Mucosa of rectum (tissue), 2 donors: ENCODE results near the gene TEKT5.

Experiments used
- H3K27ac ChIP-seq, 2 donors: one replicate each; pipeline ENCODE4 v1.7.0; 2013; ENCODE audit warnings: inconsistent platforms in 2 of 2, low read depth in 2 of 2, low read length in 2 of 2
- H3K27me3 ChIP-seq, 2 donors: one replicate each; pipeline ENCODE4 v1.7.0; 2013; ENCODE audit warnings: low read length in 2 of 2; ENCODE audit not compliant: control insufficient read depth in 2 of 2, insufficient read depth in 2 of 2
- H3K36me3 ChIP-seq, 2 donors: one replicate each; pipeline ENCODE4 v1.7.0; 2013; ENCODE audit warnings: low read length in 2 of 2; ENCODE audit not compliant: control insufficient read depth in 2 of 2, insufficient read depth in 2 of 2
- H3K4me1 ChIP-seq, 2 donors: one replicate each; pipeline ENCODE4 v1.7.0; 2013; ENCODE audit warnings: low read length in 2 of 2, mild to moderate bottlenecking in 1 of 2; ENCODE audit not compliant: control insufficient read depth in 2 of 2, insufficient read depth in 2 of 2
- H3K4me3 ChIP-seq, 2 donors: one replicate each; pipeline ENCODE4 v1.7.0; 2013; ENCODE audit warnings: low read length in 2 of 2
- H3K9ac ChIP-seq, 2 donors: one replicate each; pipeline ENCODE4 v1.7.0; 2013; ENCODE audit warnings: low read length in 2 of 2, low read depth in 1 of 2, mild to moderate bottlenecking in 1 of 2
- H3K9me3 ChIP-seq, 2 donors: one replicate each; pipeline ENCODE4 v1.7.0; 2013; ENCODE audit warnings: low read length in 2 of 2; ENCODE audit not compliant: control insufficient read depth in 2 of 2
- donor health status: healthy.
- donor health status: Normal muscosa, but diverticular disease.

The TEKT5 gene

GRCh38 chr16:10675216-10675615, 19.5 kb downstream of the TEKT5 start:
- Histone ChIP-seq H3K27ac (no peak overlapping the region), H3K9me3 (no peaks in the 10 kb centered on the region), H3K27me3 (no peaks in the 10 kb centered on the region), H3K4me3 (no peak overlapping the region), H3K4me1 (no peaks in the 10 kb centered on the region), H3K36me3 (no peaks in the 10 kb centered on the region), H3K9ac (no peak overlapping the region)

GRCh38 chr16:10671729-10672128, 23.0 kb downstream of the TEKT5 start:
- Histone ChIP-seq H3K27ac (no peak overlapping the region), H3K36me3 (no peaks in the 10 kb centered on the region), H3K9ac (no peak overlapping the region), H3K9me3 (no peaks in the 10 kb centered on the region), H3K4me3 (no peak overlapping the region), H3K27me3 (no peaks in the 10 kb centered on the region), H3K4me1 (no peaks in the 10 kb centered on the region)

- H3K4me3 ChIP-seq: no peak overlapping the region
- H3K4me1 ChIP-seq: no peaks in the 10 kb centered on the region
- no peak overlapping the region for H3K9ac ChIP-seq
- no peak overlapping the region for H3K27ac ChIP-seq
- no peaks in the 10 kb centered on the region for H3K36me3 ChIP-seq
- no peaks in the 10 kb centered on the region for H3K27me3 ChIP-seq
- H3K9me3 ChIP-seq: no peaks in the 10 kb centered on the region
These were observed 24.9 kb downstream of the TEKT5 start for GRCh38 chr16:10669791-10670190.

GRCh38 chr16:10668322-10669045, 26.2 kb downstream of the TEKT5 start:
- no peaks in the 10 kb centered on the region for H3K27me3 ChIP-seq
- no peaks in the 10 kb centered on the region for H3K9me3 ChIP-seq
- H3K36me3 ChIP-seq: no peaks in the 10 kb centered on the region
- H3K27ac ChIP-seq: no peak overlapping the region
- no peak overlapping the region for H3K9ac ChIP-seq
- no peaks in the 10 kb centered on the region for H3K4me1 ChIP-seq
- H3K4me3 ChIP-seq: no peak overlapping the region

GRCh38 chr16:10667239-10667638, 27.5 kb downstream of the TEKT5 start:
- H3K27me3 ChIP-seq: no peaks in the 10 kb centered on the region
- no peaks in the 10 kb centered on the region for H3K36me3 ChIP-seq
- H3K9ac ChIP-seq: no peak overlapping the region
- H3K4me3 ChIP-seq: no peak overlapping the region
- no peaks in the 10 kb centered on the region for H3K9me3 ChIP-seq
- no peaks in the 10 kb centered on the region for H3K4me1 ChIP-seq
- H3K27ac ChIP-seq: no peak overlapping the region

GRCh38 chr16:10666291-10666690, 28.4 kb downstream of the TEKT5 start:
- Histone ChIP-seq H3K4me3 (no peak overlapping the region), H3K9ac (no peak overlapping the region), H3K9me3 (no peaks in the 10 kb centered on the region), H3K36me3 (no peaks in the 10 kb centered on the region), H3K27ac (no peak overlapping the region), H3K27me3 (no peaks in the 10 kb centered on the region), H3K4me1 (no peaks in the 10 kb centered on the region)

GRCh38 chr16:10665166-10665565, 29.6 kb downstream of the TEKT5 start:
- Histone ChIP-seq H3K27me3 (no peaks in the 10 kb centered on the region), H3K9me3 (no peaks in the 10 kb centered on the region)

GRCh38 chr16:10664720-10665126, 30.0 kb downstream of the TEKT5 start:
- Histone ChIP-seq H3K27ac (no peak overlapping the region), H3K9ac (no peak overlapping the region), H3K36me3 (no peaks in the 10 kb centered on the region), H3K4me1 (no peaks in the 10 kb centered on the region), H3K27me3 (no peaks in the 10 kb centered on the region), H3K4me3 (no peak overlapping the region), H3K9me3 (no peaks in the 10 kb centered on the region)

More at GRCh38 chr16:10665166-10665565, 29.6 kb downstream of the TEKT5 start:
- H3K4me1 ChIP-seq: no peaks in the 10 kb centered on the region
- H3K27ac ChIP-seq: no peak overlapping the region
- no peak overlapping the region for H3K9ac ChIP-seq
- H3K4me3 ChIP-seq: no peak overlapping the region
- no peaks in the 10 kb centered on the region for H3K36me3 ChIP-seq

- H3K27me3 ChIP-seq: no peaks in the 10 kb centered on the region
- no peaks in the 10 kb centered on the region for H3K36me3 ChIP-seq
- H3K4me3 ChIP-seq: no peak overlapping the region
- H3K9me3 ChIP-seq: no peaks in the 10 kb centered on the region
- H3K27ac ChIP-seq: no peak overlapping the region
- no peak overlapping the region for H3K9ac ChIP-seq
- H3K4me1 ChIP-seq: no peaks in the 10 kb centered on the region
These were observed 31.0 kb downstream of the TEKT5 start for GRCh38 chr16:10663744-10664143.

GRCh38 chr16:10663146-10663545, 31.6 kb downstream of the TEKT5 start:
- Histone ChIP-seq H3K4me3 (no peak overlapping the region), H3K9me3 (no peaks in the 10 kb centered on the region), H3K9ac (no peak overlapping the region), H3K27ac (no peak overlapping the region), H3K27me3 (no peaks in the 10 kb centered on the region), H3K36me3 (no peaks in the 10 kb centered on the region), H3K4me1 (no peaks in the 10 kb centered on the region)
